Stimulated activated CD4-positive, alpha-beta T cell treated with anti-CD3 and anti-CD28 coated beads, TNF-alpha, amount 100 ng/mL, for 24 hours (primary cell): Measurements from ENCODE around the gene CHRM5.
"Not testable (repeated sequence)": the region's sequence is repeated elsewhere in the genome, so short reads cannot be mapped to it uniquely, and the experiment has no call there.

Source experiments
- DNase-seq, 3 experiments: peaks; one replicate each; pipeline ENCODE4 v3.0.0-alpha.2; 2020; ENCODE audit warnings: low read depth in 3 of 3

The CHRM5 gene

DNA sequence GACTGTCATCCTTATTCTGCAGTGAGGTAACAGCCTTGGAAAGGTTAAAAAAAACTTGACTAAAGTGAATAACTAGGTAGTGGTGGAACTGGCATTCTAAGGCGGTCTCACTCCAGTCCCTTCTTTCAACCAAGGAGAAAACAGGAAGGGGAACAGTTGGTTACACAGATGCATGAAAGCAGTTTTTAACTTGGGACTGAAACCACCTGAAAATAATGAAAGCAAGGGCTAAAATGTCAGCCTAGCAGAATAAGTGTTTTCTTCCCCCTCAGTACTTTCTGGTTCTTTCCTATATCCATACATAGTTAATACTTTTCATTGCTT, 71.5 kb downstream of the CHRM5 start:
- DNase-seq: no peak

DNA sequence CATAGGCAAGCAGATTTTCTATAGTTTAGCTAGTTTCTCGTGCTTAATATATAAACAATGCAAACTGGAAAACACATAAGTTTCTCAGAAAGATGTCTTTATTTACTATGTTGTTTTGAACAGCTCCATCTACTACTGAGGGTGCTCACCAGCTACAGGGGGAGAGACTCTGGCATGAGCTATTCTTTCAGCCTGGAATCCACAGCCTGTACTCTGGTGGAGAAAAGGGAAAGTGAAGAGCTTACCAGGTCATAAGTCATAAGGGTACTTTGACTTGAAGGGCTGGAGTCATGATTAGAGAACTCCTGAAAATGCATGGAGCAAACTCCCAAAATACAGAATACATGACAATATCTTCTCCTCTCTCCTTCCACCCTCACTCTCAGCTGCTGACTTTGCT, 75.1 kb downstream of the CHRM5 start:
- no peak for DNase-seq

- DNase-seq: no peak
Measured at GRCh38 chr15:34043813-34044212, 75.5 kb downstream of the CHRM5 start.

- no peak for DNase-seq
Measured at GRCh38 chr15:34046471-34047145, 78.3 kb downstream of the CHRM5 start.

- no peak for DNase-seq
Measured at GRCh38 chr15:34047893-34048775, 79.8 kb downstream of the CHRM5 start.

- no peak for DNase-seq
Measured at GRCh38 chr15:34049112-34049511, 80.8 kb downstream of the CHRM5 start.

- DNase-seq: not testable (repeated sequence)
Measured at GRCh38 chr15:34050385-34050784, 82.1 kb downstream of the CHRM5 start.

- DNase-seq: no peak
Measured at GRCh38 chr15:34054081-34054707, 85.9 kb downstream of the CHRM5 start.

DNA sequence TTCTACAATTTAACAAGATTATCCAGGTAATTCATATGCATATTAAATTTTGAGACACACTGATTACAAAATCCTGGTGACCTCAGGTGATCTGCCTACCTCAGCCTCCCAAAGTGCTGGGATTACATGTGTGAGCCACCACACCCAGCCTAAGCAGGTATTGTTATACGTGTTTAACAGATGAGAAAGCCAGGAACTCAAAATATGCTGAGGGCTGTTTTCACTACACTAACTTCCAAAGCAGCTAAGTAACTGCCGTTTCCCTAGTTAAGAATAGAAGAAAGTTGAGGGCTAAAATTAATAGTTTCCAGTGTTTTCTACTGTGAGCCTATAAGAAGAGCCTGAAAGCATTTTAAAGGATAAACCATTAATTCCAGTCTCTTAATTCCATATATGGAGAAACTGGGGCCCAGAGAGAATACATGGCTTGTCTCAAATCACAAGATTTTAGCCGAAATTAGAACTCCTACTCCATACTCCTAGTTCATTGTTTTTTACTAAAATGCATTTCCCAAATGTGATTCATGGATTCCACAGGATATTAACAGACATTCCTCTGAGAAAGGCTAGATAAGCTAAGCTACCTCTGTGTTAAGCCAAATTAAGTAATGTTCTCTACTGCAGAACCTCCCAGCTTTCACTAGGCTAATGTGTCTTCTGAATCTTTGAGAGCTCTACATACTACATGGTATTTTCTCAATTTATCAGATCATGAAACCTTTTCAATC, 87.7 kb downstream of the CHRM5 start:
- no peak for DNase-seq

GRCh38 chr15:34056911-34057310, 88.6 kb downstream of the CHRM5 start:
- no peak for DNase-seq

DNA sequence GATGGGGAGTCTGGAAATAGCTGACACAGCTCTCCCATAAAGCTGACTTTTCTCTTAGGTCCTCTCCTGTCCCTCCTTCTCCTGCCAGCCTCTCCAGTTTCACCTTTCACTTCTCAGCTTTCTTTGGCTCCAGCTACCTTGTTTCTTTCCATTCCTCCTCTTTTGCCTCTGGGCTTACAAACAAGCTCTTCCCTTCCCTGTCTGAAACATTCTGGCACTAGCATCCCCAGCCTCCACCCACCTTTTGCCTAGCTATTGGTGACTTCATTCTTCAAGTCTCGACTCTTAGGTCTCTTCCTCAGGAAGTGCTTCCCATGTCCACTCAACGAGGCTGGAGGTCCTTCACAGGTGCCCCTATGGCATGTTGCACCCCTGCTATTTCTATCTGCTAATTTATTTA, 91.2 kb downstream of the CHRM5 start:
- DNase-seq: no peak

- DNase-seq: no peak
Measured at GRCh38 chr15:34059946-34060345, 91.6 kb downstream of the CHRM5 start.

DNA sequence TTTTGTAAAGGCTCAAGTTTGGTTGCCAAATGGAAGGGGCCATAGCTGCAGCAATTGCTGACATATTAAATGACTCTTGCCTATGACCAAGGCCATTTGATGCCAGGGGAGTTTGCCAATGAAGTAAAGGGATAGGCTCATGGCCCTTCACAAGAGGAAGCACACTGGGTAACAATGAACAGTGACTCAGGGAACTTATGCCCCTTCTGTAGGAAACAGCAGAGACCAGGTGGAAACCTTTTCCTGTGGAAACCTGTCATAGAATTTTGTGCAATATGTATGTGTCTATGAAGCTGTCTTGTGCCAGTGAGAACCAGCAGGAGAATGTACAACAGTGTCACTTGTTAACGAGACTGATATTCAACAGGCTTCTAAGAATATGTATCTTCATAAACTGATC, 96.1 kb downstream of the CHRM5 start:
- DNase-seq: no peak

- DNase-seq: no peak
Measured at GRCh38 chr15:34065261-34065660, 97.0 kb downstream of the CHRM5 start.

DNA sequence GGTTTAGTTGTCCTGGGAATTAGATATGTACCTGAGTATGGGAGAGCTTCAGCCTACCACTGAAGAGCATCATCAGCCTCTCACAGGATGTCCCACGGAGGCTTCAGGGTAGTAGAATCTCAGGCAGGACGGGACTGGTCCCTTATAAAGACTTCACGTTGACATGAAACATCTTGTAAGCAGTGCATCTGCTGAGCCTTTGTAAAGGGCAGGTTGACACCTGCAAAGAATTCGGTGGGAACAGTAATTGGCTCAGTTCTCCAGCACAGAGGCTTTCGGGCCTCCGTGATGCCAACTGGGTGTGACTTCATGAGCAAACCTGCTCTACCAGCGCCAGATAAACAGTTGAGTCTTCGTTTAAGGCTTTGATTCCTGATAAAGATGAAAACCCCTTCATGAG, 97.6 kb downstream of the CHRM5 start:
- no peak for DNase-seq

DNA sequence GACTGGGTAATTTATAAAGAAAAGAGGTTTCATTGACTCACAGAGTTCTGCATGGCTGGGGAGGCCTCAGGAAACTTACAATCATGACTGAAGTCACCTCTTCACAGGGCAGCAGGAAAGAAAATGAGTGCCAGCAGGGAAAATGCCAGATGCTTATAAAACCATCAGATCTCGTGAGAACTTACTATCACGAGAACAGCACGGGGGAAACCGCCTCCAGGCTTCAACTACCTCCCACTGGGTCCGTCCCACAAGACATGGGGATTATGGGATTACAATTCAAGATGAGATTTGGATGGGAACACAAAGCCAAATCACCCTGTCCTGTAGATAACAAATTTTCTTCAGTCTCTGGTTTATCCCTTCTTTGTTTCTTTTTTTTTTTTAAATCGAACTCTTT, 101.7 kb downstream of the CHRM5 start:
- DNase-seq: no peak

DNA sequence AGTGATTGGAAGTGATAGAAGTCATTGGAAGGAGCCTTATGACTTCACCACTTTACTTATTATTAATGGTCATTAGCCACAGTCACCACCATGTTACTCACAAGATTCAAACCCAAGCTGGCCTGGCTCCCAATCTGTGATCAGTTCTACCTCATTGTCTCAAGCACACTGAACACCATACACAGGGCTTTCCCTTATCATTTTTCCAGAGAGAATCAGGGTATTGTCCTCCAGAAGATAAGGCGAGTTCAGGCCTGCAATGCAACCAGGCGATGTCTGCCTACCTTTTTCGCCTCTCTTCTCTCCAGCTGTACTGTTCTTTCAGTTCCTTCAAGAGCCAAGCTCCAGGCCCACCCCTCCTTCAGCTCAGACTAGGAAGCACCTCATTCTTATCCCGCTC, 108.5 kb downstream of the CHRM5 start:
- no peak for DNase-seq

DNA sequence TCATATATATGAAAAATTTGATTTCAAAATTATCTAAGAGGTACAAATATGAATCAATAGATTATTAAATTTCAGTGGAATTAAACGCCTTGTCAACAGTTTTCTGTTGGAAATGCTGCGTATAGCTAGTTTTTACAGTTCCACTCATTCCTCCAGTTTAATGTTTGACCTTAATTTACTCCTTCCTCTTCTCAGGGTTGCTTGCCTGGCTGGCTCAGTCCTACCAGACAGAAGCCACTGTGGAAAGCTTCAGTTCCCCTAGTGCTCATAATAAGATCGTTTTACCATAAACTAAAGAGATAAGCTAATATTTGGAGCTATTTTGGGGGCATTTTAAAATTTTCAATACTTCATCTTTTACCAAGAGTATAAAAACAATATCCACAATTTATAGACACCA, 110.6 kb downstream of the CHRM5 start:
- DNase-seq: no peak

- no peak for DNase-seq
Measured at GRCh38 chr15:34079904-34080303, 111.6 kb downstream of the CHRM5 start.

DNA sequence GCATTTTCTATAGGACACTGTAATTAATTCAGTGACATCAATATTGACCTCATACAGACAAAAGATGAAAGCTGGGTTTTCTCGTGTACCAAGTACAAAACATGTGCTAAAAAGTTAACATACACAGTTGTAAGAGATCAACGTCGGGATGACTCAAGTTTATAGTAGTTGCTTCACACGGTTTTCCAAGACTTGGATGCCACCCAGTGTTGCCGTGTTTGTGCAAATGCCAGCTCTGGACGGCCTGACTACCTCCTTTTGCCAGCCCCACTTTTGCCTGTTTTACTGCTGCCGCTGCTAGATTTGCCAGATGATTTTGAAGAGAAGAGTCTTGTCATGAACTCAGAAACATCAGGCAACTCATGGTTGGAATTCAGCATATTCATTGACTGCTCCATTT, 115.8 kb downstream of the CHRM5 start:
- no peak for DNase-seq

- no peak for DNase-seq
Measured at GRCh38 chr15:34085746-34086145, 117.4 kb downstream of the CHRM5 start.

GRCh38 chr15:34099914-34100313, 131.6 kb downstream of the CHRM5 start:
- DNase-seq: no peak
